Keratinocyte (primary cell): ENCODE measurements around the gene GABRR2. TPM values are rescaled to one million over a fixed set of nuclear protein-coding genes. Genes with fewer than 3 reads are reported as not detected.

ENCODE experiments used
- DNase-seq: peaks from one replicate; pipeline ENCODE4 v3.0.0-alpha.2; 2011; ENCODE audit warnings: low read depth, missing footprints, low spot score
- FAIRE-seq: peaks from 2 replicates; lab custom pipeline; 2011; peaks lifted over from hg19 to GRCh38; lab: Jason Lieb, UNC
- H2AFZ ChIP-seq: 2 replicates; pipeline ENCODE4 v1.6.0; 2012; ENCODE audit warnings: low read length, control low read depth, inconsistent platforms; ENCODE audit not compliant: control insufficient read depth
- H3K27ac ChIP-seq: 2 replicates; pipeline ENCODE4 v1.5.1; 2011; ENCODE audit warnings: low read length; ENCODE audit not compliant: control insufficient read depth, insufficient read depth
- H3K27me3 ChIP-seq: 3 replicates; pipeline ENCODE4 v1.6.0; 2011; ENCODE audit warnings: low read length; ENCODE audit not compliant: control insufficient read depth, insufficient read depth; ENCODE audit errors: extremely low read depth
- H3K36me3 ChIP-seq, 2 experiments: 2 replicates in 1 of 2; 3 replicates in 1 of 2; pipeline ENCODE4 v1.5.1; 2011; ENCODE audit warnings: low read length in 2 of 2, mild to moderate bottlenecking in 1 of 2; ENCODE audit not compliant: control insufficient read depth in 2 of 2, insufficient read depth in 2 of 2; ENCODE audit errors: extremely low read depth in 1 of 2
- H3K4me1 ChIP-seq: 3 replicates; pipeline ENCODE4 v1.5.1; 2011; ENCODE audit warnings: low read length; ENCODE audit not compliant: control insufficient read depth, insufficient read depth; ENCODE audit errors: extremely low read depth
- H3K4me2 ChIP-seq: 3 replicates; pipeline ENCODE4 v1.6.0; 2011; ENCODE audit warnings: low read depth, low read length; ENCODE audit not compliant: control insufficient read depth, insufficient read depth; ENCODE audit errors: extremely low read depth
- H3K4me3 ChIP-seq, 3 experiments: fragments of 200-600 bp in 1 of 3; sonication (generic) in 1 of 3; 2 replicates in 2 of 3; 3 replicates in 1 of 3; pipeline ENCODE4 v1.5.1; 2011 to 2016; ENCODE audit warnings: low read length in 3 of 3, mild to moderate bottlenecking in 3 of 3, control low read depth in 2 of 3, inconsistent platforms in 1 of 3, low read depth in 1 of 3, mixed read lengths in 1 of 3, mixed run types in 1 of 3, moderate library complexity in 1 of 3; ENCODE audit not compliant: control insufficient read depth in 2 of 3, insufficient read depth in 2 of 3; ENCODE audit errors: extremely low read depth in 1 of 3
- H3K79me2 ChIP-seq: 2 replicates; pipeline ENCODE4 v1.6.0; 2012; ENCODE audit warnings: low read length; ENCODE audit not compliant: control insufficient read depth, insufficient read depth
- H3K9ac ChIP-seq: 3 replicates; pipeline ENCODE4 v1.6.0; 2011; ENCODE audit warnings: low read length; ENCODE audit not compliant: control insufficient read depth, insufficient read depth; ENCODE audit errors: extremely low read depth
- H3K9me1 ChIP-seq: 3 replicates; pipeline ENCODE4 v1.6.0; 2011; ENCODE audit warnings: low read length; ENCODE audit not compliant: control insufficient read depth, insufficient read depth; ENCODE audit errors: extremely low read depth
- H3K9me3 ChIP-seq: 2 replicates; pipeline ENCODE4 v1.5.1; 2012; ENCODE audit warnings: low read depth, low read length; ENCODE audit not compliant: control insufficient read depth
- H4K20me1 ChIP-seq: 3 replicates; pipeline ENCODE4 v1.6.0; 2011; ENCODE audit warnings: low read length; ENCODE audit not compliant: control insufficient read depth, insufficient read depth; ENCODE audit errors: extremely low read depth
- CTCF ChIP-seq, 3 experiments: IDR thresholded peaks in 1 of 3; conservative IDR thresholded peaks in 1 of 3; optimal IDR thresholded peaks in 1 of 3; 2 replicates in 2 of 3; 3 replicates in 1 of 3; pipeline versions ENCODE3 to v1.5.1; 2011; ENCODE audit warnings: low read length in 3 of 3, mild to moderate bottlenecking in 3 of 3, moderate library complexity in 2 of 3, control low read depth in 1 of 3, inconsistent platforms in 1 of 3; ENCODE audit not compliant: insufficient read depth in 2 of 3; ENCODE audit errors: extremely low read depth in 1 of 3
- EZH2 ChIP-seq: IDR thresholded peaks from one replicate; pipeline ENCODE4 v1.6.1; 2012; ENCODE audit warnings: inconsistent platforms, mild to moderate bottlenecking, low read length, moderate library complexity
- dilution Hi-C: fragments of 300-500 bp; cut with MboI; formaldehyde crosslinking; loops from one replicate; pipeline ENCODE4 v1.7.0; 2020; ENCODE audit warnings: low sequenced_read_pairs; ENCODE audit not compliant: extremely low pct_ligation_motif_present
- polyA plus RNA-seq, 5 experiments: library from polyadenylated mRNA; depleted of rRNA in 3 of 5; stranded (reverse) in 3 of 5; stranded (forward) in 1 of 5; unstranded in 1 of 5; fragments of >200 nt; gene quantifications; 1 replicate in 1 of 5; 2 replicates in 3 of 5; 3 replicates in 1 of 5; pipeline versions ENCODE4 v1.2.1 to v1.2.3, GENCODE V29; 2011 to 2012; ENCODE audit warnings: missing spikeins in 2 of 5, low read depth in 1 of 5, low replicate concordance in 1 of 5

The GABRR2 gene
- polyA plus RNA-seq, 1 donor (not counting 4 experiments of a cell fraction or from before 2014, with no cell fraction given) = 0.03 TPM

GRCh38 chr6:89222712-89223039, 92.4 kb downstream of the GABRR2 start:
- Histone ChIP-seq H3K9me3 (no peaks in the 10 kb centered on the region), H3K4me1 (no peaks in the 10 kb centered on the region), H3K27ac (no peak overlapping the region), H3K27me3 (no peaks in the 10 kb centered on the region), H3K79me2 (no peaks in the 10 kb centered on the region), H4K20me1 (no peaks in the 10 kb centered on the region), H2AFZ (no peak overlapping the region), H3K9ac (no peak overlapping the region), H3K4me2 (no peak overlapping the region), H3K4me3 (no peak overlapping the region), H3K36me3 (no peaks in the 10 kb centered on the region), H3K9me1 (no peaks in the 10 kb centered on the region)
- dilution Hi-C loops = no loop called here
- DNase-seq = no peak
- TF ChIP-seq CTCF (optimal IDR thresholded peaks at IDR 0.05 in 1 of 3, IDR thresholded peaks at IDR 0.05 in 1 of 3, conservative IDR thresholded peaks at IDR 0.05 in 1 of 3; ENCODE audit: extremely low read depth in 1 of 3, insufficient read depth in 2 of 3, low read length in 3 of 3) (no peak), EZH2 (no peak)
- FAIRE-seq = no peak

GRCh38 chr6:89221971-89222711, 93.0 kb downstream of the GABRR2 start:
- Histone ChIP-seq H3K9ac (no peak overlapping the region), H2AFZ (no peak overlapping the region), H3K4me3 (no peak overlapping the region), H3K4me2 (no peak overlapping the region), H3K4me1 (no peaks in the 10 kb centered on the region), H3K27me3 (no peaks in the 10 kb centered on the region), H3K36me3 (no peaks in the 10 kb centered on the region), H3K9me3 (no peaks in the 10 kb centered on the region), H3K79me2 (no peaks in the 10 kb centered on the region), H4K20me1 (no peaks in the 10 kb centered on the region), H3K9me1 (no peaks in the 10 kb centered on the region), H3K27ac (no peak overlapping the region)
- dilution Hi-C loops = no loop called here
- FAIRE-seq (no peak), DNase-seq (no peak)
- TF ChIP-seq CTCF (optimal IDR thresholded peaks at IDR 0.05 in 1 of 3, IDR thresholded peaks at IDR 0.05 in 1 of 3, conservative IDR thresholded peaks at IDR 0.05 in 1 of 3; ENCODE audit: extremely low read depth in 1 of 3, insufficient read depth in 2 of 3, low read length in 3 of 3) = no peak
- TF ChIP-seq EZH2 = no peak
